KMS-11 (cell line): ENCODE results near the gene LRRFIP1.

ENCODE experiments used
- H2AFZ ChIP-seq: fragments of 200-600 bp; sonication (generic); 2 replicates; pipeline ENCODE4 v1.6.1; 2016; ENCODE audit warnings: antibody characterized with exemption, mixed run types, low read depth
- H3K27ac ChIP-seq: fragments of 200-600 bp; sonication (generic); 2 replicates; pipeline ENCODE4 v1.6.1; 2016; ENCODE audit warnings: mild to moderate bottlenecking, mixed run types
- H3K27me3 ChIP-seq: fragments of 200-600 bp; sonication (generic); 2 replicates; pipeline ENCODE4 v1.6.1; 2017; ENCODE audit warnings: mild to moderate bottlenecking, low read depth, mixed run types, moderate library complexity; ENCODE audit not compliant: insufficient read depth
- H3K36me3 ChIP-seq: fragments of 200-600 bp; sonication (generic); 2 replicates; pipeline ENCODE4 v1.6.1; 2017; ENCODE audit warnings: mild to moderate bottlenecking, mixed run types; ENCODE audit not compliant: insufficient read depth
- H3K4me1 ChIP-seq: fragments of 200-600 bp; sonication (generic); 2 replicates; pipeline ENCODE4 v1.6.1; 2016; ENCODE audit warnings: mild to moderate bottlenecking, low read depth, mixed run types; ENCODE audit not compliant: poor library complexity, severe bottlenecking
- H3K4me2 ChIP-seq: fragments of 200-600 bp; sonication (generic); 2 replicates; pipeline ENCODE4 v1.7.0; 2016; ENCODE audit warnings: mild to moderate bottlenecking, mixed run types
- H3K4me3 ChIP-seq: fragments of 200-600 bp; sonication (generic); IDR thresholded peaks from 2 replicates; pipeline ENCODE4 v1.6.1; 2017; ENCODE audit warnings: low read depth, low read length, mixed read lengths; ENCODE audit not compliant: insufficient read depth
- H3K79me2 ChIP-seq: fragments of 200-600 bp; sonication (generic); 2 replicates; pipeline ENCODE4 v1.6.1; 2016; ENCODE audit warnings: low read depth, mixed run types; ENCODE audit not compliant: insufficient read depth
- H3K9ac ChIP-seq: fragments of 200-600 bp; sonication (generic); 2 replicates; pipeline ENCODE4 v1.6.1; 2016; ENCODE audit warnings: mild to moderate bottlenecking, mixed run types
- H4K20me1 ChIP-seq: fragments of 200-600 bp; sonication (generic); 2 replicates; pipeline ENCODE4 v1.6.1; 2016; ENCODE audit warnings: mild to moderate bottlenecking, mixed run types; ENCODE audit not compliant: insufficient read depth
- CTCF ChIP-seq: fragments of 200-600 bp; sonication (generic); conservative IDR thresholded peaks from 2 replicates; pipeline ENCODE4 v1.6.1; 2017; ENCODE audit warnings: low read depth, mild to moderate bottlenecking, antibody characterized with exemption, low read length, moderate library complexity, mixed read lengths

The LRRFIP1 gene

GRCh38 chr2:237791977-237792727, 164.8 kb downstream of the LRRFIP1 start:
- Histone ChIP-seq H2AFZ (no peak overlapping the region), H3K4me1 (no peaks in the 10 kb centered on the region), H3K27ac (no peak overlapping the region), H3K4me2 (no peak overlapping the region), H3K79me2 (no peaks in the 10 kb centered on the region), H3K36me3 (no peaks in the 10 kb centered on the region), H3K4me3 (no peak overlapping the region), H3K27me3 (no peaks in the 10 kb centered on the region), H3K9ac (no peak overlapping the region), H4K20me1 (no peaks in the 10 kb centered on the region)
- TF ChIP-seq CTCF, result no peak

- no peaks in the 10 kb centered on the region for H4K20me1 ChIP-seq
- H3K4me2 ChIP-seq, result no peak overlapping the region
- no peak for TF ChIP-seq CTCF
- no peak overlapping the region for H3K4me3 ChIP-seq
- no peaks in the 10 kb centered on the region for H3K4me1 ChIP-seq
- no peak overlapping the region for H3K9ac ChIP-seq
- H2AFZ ChIP-seq, result no peak overlapping the region
- no peaks in the 10 kb centered on the region for H3K27me3 ChIP-seq
- H3K27ac ChIP-seq, result no peak overlapping the region
- H3K79me2 ChIP-seq, result no peaks in the 10 kb centered on the region
- H3K36me3 ChIP-seq, result no peaks in the 10 kb centered on the region
These were observed 169.9 kb downstream of the LRRFIP1 start for GRCh38 chr2:237797253-237797652.

GRCh38 chr2:237798236-237799059, 171.1 kb downstream of the LRRFIP1 start, which contains the start of gene RBM44:
TSS of gene RBM44 (plus strand) at chr2:237798779. CDS start at chr2:237813610, 14,831 bp downstream.
- Histone ChIP-seq H3K9ac (no peak within 1 kb of the TSS), H3K27ac (no peak within 1 kb of the TSS), H3K4me1 (no peaks in the 10 kb centered on the region), H3K27me3 (no peaks in the 10 kb centered on the region), H3K79me2 (no peaks in the 10 kb centered on the region), H3K4me2 (no peak within 1 kb of the TSS), H4K20me1 (no peaks in the 10 kb centered on the region), H2AFZ (no peak within 1 kb of the TSS), H3K4me3 (no peak within 1 kb of the TSS), H3K36me3 (no peaks in the 10 kb centered on the region)
- no peak for TF ChIP-seq CTCF

GRCh38 chr2:237799060-237799428, 171.7 kb downstream of the LRRFIP1 start:
- no peaks in the 10 kb centered on the region for H4K20me1 ChIP-seq
- H3K27me3 ChIP-seq, result no peaks in the 10 kb centered on the region
- no peak overlapping the region for H3K4me2 ChIP-seq
- H3K36me3 ChIP-seq, result no peaks in the 10 kb centered on the region
- no peak overlapping the region for H3K27ac ChIP-seq
- no peak overlapping the region for H3K4me3 ChIP-seq
- H2AFZ ChIP-seq, result no peak overlapping the region
- TF ChIP-seq CTCF, result no peak
- no peak overlapping the region for H3K9ac ChIP-seq
- H3K79me2 ChIP-seq, result no peaks in the 10 kb centered on the region
- no peaks in the 10 kb centered on the region for H3K4me1 ChIP-seq
